KG1 (cell line): ENCODE data around the gene KRT86.

Source experiments
- DNase-seq: peaks from one replicate; lab custom pipeline; 2025; lab: John Stamatoyannopoulos, UW

KRT86 gene

DNA sequence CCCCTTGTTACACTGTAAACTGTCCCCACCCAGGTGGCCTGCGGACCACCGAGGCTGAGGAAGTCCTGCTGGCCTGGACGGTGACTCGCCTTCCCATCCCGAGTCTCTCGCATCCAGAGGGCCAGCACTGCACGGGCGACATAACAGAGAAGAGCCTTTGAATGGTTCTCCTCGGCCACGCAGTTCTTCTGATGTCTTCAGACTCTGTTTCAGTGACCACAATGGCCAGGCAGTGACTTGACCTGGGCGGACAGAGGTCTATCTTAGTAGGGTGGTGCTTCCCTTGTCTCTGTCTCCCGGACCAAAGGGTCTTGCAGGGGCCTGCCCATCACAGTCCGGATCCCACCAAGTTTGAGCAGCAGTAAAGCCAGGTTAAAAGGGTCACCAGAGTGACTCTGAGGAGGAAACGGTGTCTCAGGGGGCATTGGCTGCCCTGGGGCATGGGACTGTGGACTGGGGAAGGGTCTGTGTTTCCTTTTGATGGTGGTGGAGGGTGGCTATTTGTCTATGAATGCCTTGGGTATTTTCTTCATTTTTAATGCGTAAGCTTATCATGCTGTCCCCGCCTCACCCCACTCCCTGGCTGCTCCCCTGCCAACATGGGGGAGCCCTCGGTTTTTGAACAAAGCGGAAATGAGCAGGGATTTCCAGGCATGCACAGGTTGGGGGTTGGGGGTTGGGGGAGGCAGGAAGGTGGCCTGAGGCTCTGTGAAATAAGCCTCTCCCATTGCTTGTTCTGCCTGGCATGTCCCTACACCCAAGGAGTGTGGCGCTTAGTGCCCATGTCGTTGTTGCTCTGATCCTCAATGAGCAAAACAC lies 82.5 kb downstream of the KRT86 start:
- no peak for DNase-seq
